ENCODE measurements around the gene NLRC5. TPM values are rescaled to one million over a fixed set of nuclear protein-coding genes. Genes with fewer than 3 reads are reported as not detected.
"Not testable (repeated sequence)": the region's sequence is repeated elsewhere in the genome, so short reads cannot be mapped to it uniquely, and the experiment has no call there.

The NLRC5 gene
- total RNA-seq, 4 donors from 2014 or later = 11.1 to 39.7 (median 16.3) TPM

- Histone ChIP-seq H3K4me1 (peaks cover 0 to 19% (median 6%) of the 10 kb centered on the region in 3 donors), H3K27me3 (no peaks in the 10 kb centered on the region), H3K9me3 (no peaks in the 10 kb centered on the region), H3K27ac (peak overlapping the region in 3 of 4 donors; percentile 53 to 79 (median 66)), H3K36me3 (peaks cover 0 to 10% of the 10 kb centered on the region in 2 donors), H3K4me3 (no peak overlapping the region)
- TF ChIP-seq EP300 (IDR thresholded peaks at IDR 0.05) (no peak), POLR2AphosphoS5 (IDR thresholded peaks at IDR 0.05) (no peak), CTCF (IDR thresholded peaks at IDR 0.05) (no peak), POLR2A (IDR thresholded peaks at IDR 0.05) (no peak)
- ATAC-seq = no peak
- WGBS, 2 donors (ENCODE audit: low coverage in 1 of 2) = 76 to 81% methylated on average over 5 of the region's 8 CpGs
Observed at GRCh38 chr16:57001026-57001679, 11.8 kb downstream of the NLRC5 start.

GRCh38 chr16:57003439-57004386 lies 14.4 kb downstream of the NLRC5 start:
- TF ChIP-seq CTCF (IDR thresholded peaks at IDR 0.05) = no peak
- 80% methylated on average over 9 to 11 of the region's 22 CpGs for WGBS, 2 donors (ENCODE audit: low coverage in 1 of 2)
- no peak for ATAC-seq
- Histone ChIP-seq H3K9me3 (no peaks in the 10 kb centered on the region), H3K4me1 (peaks cover 0 to 19% (median 6%) of the 10 kb centered on the region in 3 donors), H3K27me3 (no peaks in the 10 kb centered on the region), H3K36me3 (peaks cover 0 to 10% of the 10 kb centered on the region in 2 donors), H3K4me3 (no peak overlapping the region), H3K27ac (no peak overlapping the region)

- 62 to 76% methylated on average over 2 to 11 of the region's 15 CpGs for WGBS, 2 donors (ENCODE audit: low coverage in 1 of 2)
- no peak overlapping the region for H3K27ac ChIP-seq
- ATAC-seq = no peak
Observed at GRCh38 chr16:57004387-57005250, 15.3 kb downstream of the NLRC5 start.

GRCh38 chr16:57005597-57005996 lies 16.2 kb downstream of the NLRC5 start:
- H3K36me3 ChIP-seq, H3K4me1 ChIP-seq, H3K27ac ChIP-seq, H3K9me3 ChIP-seq, H3K4me3 ChIP-seq, ATAC-seq, H3K27me3 ChIP-seq: not testable (repeated sequence)
- 68% methylated on average over 2 of the region's 2 CpGs; no CpG with 5 or more reads in 1 of the 2 donors for WGBS, 2 donors (ENCODE audit: low coverage in 1 of 2)

More at GRCh38 chr16:57004387-57005250, 15.3 kb downstream of the NLRC5 start:
- H3K27me3 ChIP-seq = no peaks in the 10 kb centered on the region
- H3K4me1 ChIP-seq = peaks cover 0 to 13% (median 6%) of the 10 kb centered on the region in 3 donors
- no peak for TF ChIP-seq EP300 (IDR thresholded peaks at IDR 0.05)
- TF ChIP-seq POLR2AphosphoS5 (IDR thresholded peaks at IDR 0.05) = no peak
- no peak for TF ChIP-seq CTCF (IDR thresholded peaks at IDR 0.05)
- TF ChIP-seq POLR2A (IDR thresholded peaks at IDR 0.05) = no peak
- H3K4me3 ChIP-seq = no peak overlapping the region
- H3K9me3 ChIP-seq = no peaks in the 10 kb centered on the region
- peaks cover 0 to 10% of the 10 kb centered on the region in 2 donors for H3K36me3 ChIP-seq

- TF ChIP-seq EP300 (IDR thresholded peaks at IDR 0.05) = no peak
- TF ChIP-seq POLR2A (IDR thresholded peaks at IDR 0.05) = no peak
- TF ChIP-seq CTCF (IDR thresholded peaks at IDR 0.05) = no peak
- no peak for TF ChIP-seq POLR2AphosphoS5 (IDR thresholded peaks at IDR 0.05)
- Histone ChIP-seq H3K27me3 (no peaks in the 10 kb centered on the region), H3K4me1 (no peaks in the 10 kb centered on the region), H3K36me3 (peaks cover 0 to 10% of the 10 kb centered on the region in 2 donors), H3K27ac (no peak overlapping the region), H3K4me3 (no peak overlapping the region), H3K9me3 (no peaks in the 10 kb centered on the region)
- WGBS, 2 donors (ENCODE audit: low coverage in 1 of 2) = 79 to 84% methylated on average over 5 of the region's 5 CpGs
- no peak for ATAC-seq
Observed at GRCh38 chr16:57007050-57007449, 17.7 kb downstream of the NLRC5 start.
